Stimulated activated CD4-positive, alpha-beta T cell treated with anti-CD3 and anti-CD28 coated beads, Interleukin-15, amount 100 ng/mL, for 1 hour (primary cell): ENCODE measurements around the gene PDIA6.

ENCODE experiments used
- DNase-seq, 2 donors: peaks; one replicate each; pipeline ENCODE4 v3.0.0-alpha.2; 2020; ENCODE audit warnings: low read depth in 1 of 2, low spot score in 1 of 2

Gene PDIA6

GRCh38 chr2:10765461-10765860, 47.1 kb downstream of the PDIA6 start:
- DNase-seq, result no peak

- no peak for DNase-seq
These were observed 47.7 kb downstream of the PDIA6 start for GRCh38 chr2:10764896-10765295.

- DNase-seq, result no peak
These were observed 48.3 kb downstream of the PDIA6 start for GRCh38 chr2:10764096-10764785.

- no peak for DNase-seq
These were observed 49.2 kb downstream of the PDIA6 start for GRCh38 chr2:10763461-10763800.

GRCh38 chr2:10762651-10763460, 49.7 kb downstream of the PDIA6 start:
- no peak for DNase-seq

GRCh38 chr2:10761591-10761990, 51.0 kb downstream of the PDIA6 start:
- DNase-seq, result no peak

GRCh38 chr2:10760794-10761504, 51.6 kb downstream of the PDIA6 start:
- DNase-seq, result no peak

GRCh38 chr2:10759151-10759714, 53.4 kb downstream of the PDIA6 start:
- DNase-seq, result no peak

GRCh38 chr2:10757814-10758286, 54.7 kb downstream of the PDIA6 start:
- DNase-seq, result no peak

- DNase-seq, result no peak
These were observed 57.0 kb downstream of the PDIA6 start for GRCh38 chr2:10755621-10756020.

- no peak for DNase-seq
These were observed 58.7 kb downstream of the PDIA6 start for GRCh38 chr2:10753876-10754275.

- no peak for DNase-seq
These were observed 59.4 kb downstream of the PDIA6 start for GRCh38 chr2:10753156-10753555.

- DNase-seq, result no peak
These were observed 60.3 kb downstream of the PDIA6 start for GRCh38 chr2:10752236-10752635.

GRCh38 chr2:10750610-10751009, 62.0 kb downstream of the PDIA6 start:
- DNase-seq, result no peak

GRCh38 chr2:10742666-10743065, 69.9 kb downstream of the PDIA6 start:
- DNase-seq, result no peak

GRCh38 chr2:10741139-10741538, 71.4 kb downstream of the PDIA6 start:
- DNase-seq, result no peak

- no peak for DNase-seq
These were observed 72.4 kb downstream of the PDIA6 start for GRCh38 chr2:10740226-10740625.

GRCh38 chr2:10738192-10738591, 74.4 kb downstream of the PDIA6 start:
- DNase-seq, result no peak

- DNase-seq, result no peak
These were observed 78.6 kb downstream of the PDIA6 start for GRCh38 chr2:10733980-10734379.

GRCh38 chr2:10733566-10733925, 79.0 kb downstream of the PDIA6 start:
- no peak for DNase-seq
